HCT116 (cell line): ENCODE measurements around the gene GORASP1. TPM values are rescaled to one million over a fixed set of nuclear protein-coding genes. Genes with fewer than 3 reads are reported as not detected.

ENCODE experiments used
- ATAC-seq: fragments of 200-7000 bp; cut with Tn5 transposase; 2 replicates; pipeline ENCODE4 v1.9.1; 2020; ENCODE audit warnings: mild to moderate bottlenecking, moderate library complexity
- BruUV-seq: library from RNA; stranded (reverse); fragments of 400-500 nt; replicated peaks from 2 replicates; lab custom pipeline; 2021; lab: Mats Ljungman, UMichigan
- CTCF ChIA-PET: fragments of 300-600 bp; sonication (Branson Sonifier 250); formaldehyde crosslinking; loops from one replicate; lab custom pipeline; 2021; ENCODE audit warnings: antibody characterized with exemption; lab: Charles Lee
- POLR2A ChIA-PET: fragments of 300-600, 350-600 bp; sonication (Branson Sonifier 250); formaldehyde crosslinking; loops from one replicate; lab custom pipeline; 2021; ENCODE audit warnings: antibody characterized with exemption; lab: Charles Lee
- RAD21 ChIA-PET, 2 experiments: fragments of 300-600 bp; sonication (Branson Sonifier 250); formaldehyde crosslinking; loops; one replicate each; lab custom pipeline; 2023; ENCODE audit warnings: low total read pairs in 2 of 2; ENCODE audit not compliant: uncharacterized antibody in 2 of 2, unreplicated experiment in 2 of 2, low non-redundant PET in 1 of 2; lab: Charles Lee
- DNase-seq: peaks from one replicate; pipeline ENCODE4 v3.0.0-alpha.2; 2010; ENCODE audit warnings: low read depth, low spot score
- H2AFZ ChIP-seq: fragments of 200-600 bp; shearing (Covaris generic), sonication (generic); 2 replicates; pipeline ENCODE4 v1.6.1; 2017; ENCODE audit warnings: low read depth, mixed run types, mixed read lengths, antibody characterized with exemption, low read length; ENCODE audit not compliant: poor library complexity, severe bottlenecking
- H3K27ac ChIP-seq: 2 replicates; pipeline ENCODE4 v1.5.1; 2012; ENCODE audit warnings: low read depth, low read length
- H3K27me3 ChIP-seq: fragments of 200-600 bp; sonication (generic); 2 replicates; pipeline ENCODE4 v1.6.1; 2016; ENCODE audit warnings: mixed run types, low read length, mixed read lengths; ENCODE audit not compliant: insufficient read depth
- H3K36me3 ChIP-seq, 2 experiments: fragments of 200-500 bp in 1 of 2; fragments of 200-600 bp in 1 of 2; sonication (Bioruptor generic) in 1 of 2; sonication (generic) in 1 of 2; 2 replicates each; pipeline versions ENCODE4 v1.5.1 to v1.6.1; 2014 to 2016; ENCODE audit warnings: low read length in 2 of 2, inconsistent platforms in 1 of 2, mixed read lengths in 1 of 2, mixed run types in 1 of 2; ENCODE audit not compliant: insufficient read depth in 2 of 2, control insufficient read depth in 1 of 2
- H3K4me1 ChIP-seq, 2 experiments: fragments of 200-600 bp in 1 of 2; sonication (generic) in 1 of 2; 2 replicates each; pipeline versions ENCODE4 v1.5.1 to v1.6.1; 2012 to 2017; ENCODE audit warnings: low read length in 2 of 2, inconsistent platforms in 1 of 2, mild to moderate bottlenecking in 1 of 2, mixed read lengths in 1 of 2, mixed run types in 1 of 2, moderate library complexity in 1 of 2; ENCODE audit not compliant: insufficient read depth in 2 of 2, control insufficient read depth in 1 of 2
- H3K4me2 ChIP-seq: fragments of 200-600 bp; sonication (generic); 2 replicates; pipeline ENCODE4 v1.6.1; 2017; ENCODE audit warnings: mixed run types, low read length, mixed read lengths
- H3K4me3 ChIP-seq, 2 experiments: fragments of 200-600 bp in 1 of 2; sonication (generic) in 1 of 2; replicated peaks in 1 of 2; 2 replicates each; pipeline ENCODE4 v1.5.1; 2011 to 2016; ENCODE audit warnings: low read length in 2 of 2, control low read depth in 1 of 2, low read depth in 1 of 2, mild to moderate bottlenecking in 1 of 2, mixed read lengths in 1 of 2, mixed run types in 1 of 2
- H3K79me2 ChIP-seq: fragments of 200-600 bp; sonication (generic); 2 replicates; pipeline ENCODE4 v1.6.1; 2017; ENCODE audit warnings: mild to moderate bottlenecking, mixed run types, low read length, moderate library complexity, mixed read lengths; ENCODE audit not compliant: insufficient read depth
- H3K9ac ChIP-seq: fragments of 200-600 bp; sonication (generic); 2 replicates; pipeline ENCODE4 v1.6.1; 2016; ENCODE audit warnings: low read length, mixed read lengths
- H3K9me2 ChIP-seq: fragments of 200-600 bp; sonication (generic), shearing (Covaris generic); 2 replicates; pipeline ENCODE4 v1.6.1; 2017; ENCODE audit warnings: mixed run types, mild to moderate bottlenecking, moderate library complexity; ENCODE audit not compliant: insufficient read depth
- H3K9me3 ChIP-seq, 2 experiments: fragments of 200-500 bp in 1 of 2; fragments of 200-600 bp in 1 of 2; sonication (Bioruptor generic) in 1 of 2; sonication (generic) in 1 of 2; 2 replicates each; pipeline ENCODE4 v1.6.1; 2014 to 2017; ENCODE audit warnings: low read length in 2 of 2, mixed read lengths in 2 of 2, inconsistent platforms in 1 of 2, low read depth in 1 of 2, mild to moderate bottlenecking in 1 of 2, mixed run types in 1 of 2, moderate library complexity in 1 of 2; ENCODE audit not compliant: control insufficient read depth in 1 of 2, insufficient read depth in 1 of 2
- H4K20me1 ChIP-seq: fragments of 200-600 bp; sonication (generic), shearing (Covaris generic); 2 replicates; pipeline ENCODE4 v1.6.1; 2017; ENCODE audit warnings: mixed run types, mild to moderate bottlenecking, moderate library complexity; ENCODE audit not compliant: insufficient read depth
- ELF1 ChIP-seq: IDR thresholded peaks from 2 replicates; pipeline ENCODE4 v1.6.1; 2012; ENCODE audit warnings: low read depth, borderline replicate concordance
- FOSL1 ChIP-seq: IDR thresholded peaks from 2 replicates; pipeline ENCODE4 v1.6.1; 2012; ENCODE audit warnings: low read depth
- JUND ChIP-seq: IDR thresholded peaks from 2 replicates; pipeline ENCODE4 v1.6.1; 2012
- POLR2A ChIP-seq: IDR thresholded peaks from 2 replicates; pipeline ENCODE4 v1.7.0; 2011; ENCODE audit warnings: borderline replicate concordance; ENCODE audit not compliant: insufficient read depth, insufficient read length; ENCODE audit errors: extremely low read depth
- POLR2AphosphoS5 ChIP-seq: IDR thresholded peaks from 2 replicates; pipeline ENCODE4 v1.6.1; 2011; ENCODE audit warnings: mild to moderate bottlenecking, low read depth, low read length, moderate library complexity
- SIN3A ChIP-seq: IDR thresholded peaks from 2 replicates; pipeline ENCODE4 v1.6.1; 2012; ENCODE audit warnings: low read depth
- SRF ChIP-seq: IDR thresholded peaks from 2 replicates; pipeline ENCODE4 v1.6.1; 2012; ENCODE audit warnings: low read depth
- ZFX ChIP-seq: fragments of 450-650 bp; IDR thresholded peaks from 2 replicates; pipeline ENCODE4 v1.6.1; 2017
- ZNF274 ChIP-seq: fragments of 200-500 bp; sonication (Bioruptor generic); IDR thresholded peaks from 2 replicates; pipeline ENCODE4 v1.6.1; 2014; ENCODE audit warnings: mild to moderate bottlenecking, low read depth, low read length, inconsistent platforms
- intact Hi-C: fragments of 100-400 bp; cut with micrococcal nuclease; formaldehyde crosslinking; loops from 2 replicates; pipeline ENCODE4 v1.10.0; 2022
- total RNA-seq: library from RNA; stranded (reverse); gene quantifications from one replicate; pipeline ENCODE4 v1.2.1, GENCODE V29; 2021; ENCODE audit not compliant: unreplicated experiment
- TF ChIP-seq, protein P1 (sequence below), 3 experiments: fragments of 200-600 bp in 1 of 3; sonication (generic) in 1 of 3; IDR thresholded peaks in 2 of 3; conservative IDR thresholded peaks in 1 of 3; 2 replicates each; pipeline ENCODE4 v1.5.1; 2012 to 2017; ENCODE audit warnings: low read depth in 2 of 3, low read length in 2 of 3, antibody characterized with exemption in 1 of 3, borderline replicate concordance in 1 of 3, control low read depth in 1 of 3, mild to moderate bottlenecking in 1 of 3, mixed read lengths in 1 of 3, mixed run types in 1 of 3, moderate library complexity in 1 of 3; ENCODE audit not compliant: insufficient read depth in 1 of 3

The GORASP1 gene
- total RNA-seq, 1 experiment from 2014 or later, result 38.8 TPM

DNA sequence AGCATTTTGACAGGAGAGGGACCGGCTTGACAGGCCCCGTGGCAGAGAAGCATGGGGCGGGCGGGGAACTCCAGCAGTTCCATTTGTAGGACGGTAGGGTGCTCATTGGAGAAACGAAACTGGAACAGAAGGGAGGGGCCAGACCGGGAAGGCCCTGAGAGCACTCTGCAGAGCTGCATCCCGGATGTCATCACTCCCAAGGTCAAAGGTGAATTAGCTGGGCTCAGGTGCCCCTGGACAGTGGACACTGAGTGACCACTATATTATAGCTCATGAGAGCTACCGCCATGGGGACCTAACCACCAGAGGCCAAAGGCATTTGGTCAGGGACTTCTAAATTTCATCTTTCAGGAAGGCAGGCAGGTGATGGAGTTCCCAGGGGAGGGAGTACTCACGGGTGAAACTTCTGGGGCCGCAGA lies 38.7 kb upstream of the GORASP1 start:
- intact Hi-C loops, result no loop called here
- Histone ChIP-seq H3K9ac (no peak overlapping the region), H3K9me3 (no peaks in the 10 kb centered on the region), H2AFZ (no peak overlapping the region), H4K20me1 (peaks cover 32% of the 10 kb centered on the region; the same call in 1 of the 2 replicates), H3K79me2 (peaks cover 62% of the 10 kb centered on the region), H3K4me1 (peaks cover 69 to 74% of the 10 kb centered on the region in 2 experiments), H3K36me3 (peaks cover 24 to 42% of the 10 kb centered on the region in 2 experiments), H3K4me2 (no peak overlapping the region), H3K27me3 (no peaks in the 10 kb centered on the region), H3K27ac (no peak overlapping the region), H3K4me3 (no peak overlapping the region), H3K9me2 (no peaks in the 10 kb centered on the region)
- no peak for ATAC-seq
- ChIA-PET CTCF (interaction anchor here (1.4 kb wide), 1 partner anchor 142 kb away, joined by 3 read pairs; no protein-coding TSS in a partner anchor), RAD21 (no interaction called here), POLR2A (no interaction called here)
- no peak for TF ChIP-seq POLR2A
- TF ChIP-seq JUND, result no peak
- no peak for TF ChIP-seq SRF
- TF ChIP-seq, protein P1, sequence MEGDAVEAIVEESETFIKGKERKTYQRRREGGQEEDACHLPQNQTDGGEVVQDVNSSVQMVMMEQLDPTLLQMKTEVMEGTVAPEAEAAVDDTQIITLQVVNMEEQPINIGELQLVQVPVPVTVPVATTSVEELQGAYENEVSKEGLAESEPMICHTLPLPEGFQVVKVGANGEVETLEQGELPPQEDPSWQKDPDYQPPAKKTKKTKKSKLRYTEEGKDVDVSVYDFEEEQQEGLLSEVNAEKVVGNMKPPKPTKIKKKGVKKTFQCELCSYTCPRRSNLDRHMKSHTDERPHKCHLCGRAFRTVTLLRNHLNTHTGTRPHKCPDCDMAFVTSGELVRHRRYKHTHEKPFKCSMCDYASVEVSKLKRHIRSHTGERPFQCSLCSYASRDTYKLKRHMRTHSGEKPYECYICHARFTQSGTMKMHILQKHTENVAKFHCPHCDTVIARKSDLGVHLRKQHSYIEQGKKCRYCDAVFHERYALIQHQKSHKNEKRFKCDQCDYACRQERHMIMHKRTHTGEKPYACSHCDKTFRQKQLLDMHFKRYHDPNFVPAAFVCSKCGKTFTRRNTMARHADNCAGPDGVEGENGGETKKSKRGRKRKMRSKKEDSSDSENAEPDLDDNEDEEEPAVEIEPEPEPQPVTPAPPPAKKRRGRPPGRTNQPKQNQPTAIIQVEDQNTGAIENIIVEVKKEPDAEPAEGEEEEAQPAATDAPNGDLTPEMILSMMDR (IDR thresholded peaks at IDR 0.05 in 2 of 3, conservative IDR thresholded peaks at IDR 0.05 in 1 of 3; ENCODE audit: borderline replicate concordance in 1 of 3, insufficient read depth in 1 of 3, low read depth in 2 of 3, low read length in 2 of 3), result no peak
- TF ChIP-seq ELF1, result no peak
- TF ChIP-seq POLR2AphosphoS5, result no peak
- no peak for TF ChIP-seq ZFX
- TF ChIP-seq FOSL1, result no peak
- TF ChIP-seq SIN3A, result no peak
- no peak for TF ChIP-seq ZNF274
- no TSS peak for BruUV-seq
- DNase-seq, result no peak
